ENCODE measurements around the gene PCYT1A. TPM values are rescaled to one million over a fixed set of nuclear protein-coding genes. Genes with fewer than 3 reads are reported as not detected.
"Not testable (repeated sequence)": the region's sequence is repeated elsewhere in the genome, so short reads cannot be mapped to it uniquely, and the experiment has no call there.

PCYT1A gene
- total RNA-seq, 1 experiment from 2014 or later = 63.7 TPM

- DNase-seq (ENCODE audit: low read depth in 1 of 2, low spot score in 2 of 2) = no peak
- Histone ChIP-seq H3K4me3 (no peak overlapping the region), H3K4me1 (replicated peaks) (peaks cover 26% of the 10 kb centered on the region)
Measured at GRCh38 chr3:196274585-196274984, 12.9 kb downstream of the PCYT1A start.

GRCh38 chr3:196273655-196274054 lies 13.9 kb downstream of the PCYT1A start:
- Histone ChIP-seq H3K9me3 (replicated peaks) (no peaks in the 10 kb centered on the region), H3K4me3 (no peak overlapping the region), H3K36me3 (peaks cover 48% of the 10 kb centered on the region), H3K27ac (no peak overlapping the region), H3K4me1 (replicated peaks) (peaks cover 20% of the 10 kb centered on the region), H3K27me3 (replicated peaks) (no peaks in the 10 kb centered on the region)
- no peak for DNase-seq (ENCODE audit: low read depth in 1 of 2, low spot score in 2 of 2)

More at GRCh38 chr3:196274585-196274984, 12.9 kb downstream of the PCYT1A start:
- H3K27me3 ChIP-seq (replicated peaks) = no peaks in the 10 kb centered on the region
- peaks cover 39% of the 10 kb centered on the region for H3K36me3 ChIP-seq
- H3K9me3 ChIP-seq (replicated peaks) = no peaks in the 10 kb centered on the region
- H3K27ac ChIP-seq = peak overlapping the region; percentile 3; the same call in 1 of the 2 replicates

DNA sequence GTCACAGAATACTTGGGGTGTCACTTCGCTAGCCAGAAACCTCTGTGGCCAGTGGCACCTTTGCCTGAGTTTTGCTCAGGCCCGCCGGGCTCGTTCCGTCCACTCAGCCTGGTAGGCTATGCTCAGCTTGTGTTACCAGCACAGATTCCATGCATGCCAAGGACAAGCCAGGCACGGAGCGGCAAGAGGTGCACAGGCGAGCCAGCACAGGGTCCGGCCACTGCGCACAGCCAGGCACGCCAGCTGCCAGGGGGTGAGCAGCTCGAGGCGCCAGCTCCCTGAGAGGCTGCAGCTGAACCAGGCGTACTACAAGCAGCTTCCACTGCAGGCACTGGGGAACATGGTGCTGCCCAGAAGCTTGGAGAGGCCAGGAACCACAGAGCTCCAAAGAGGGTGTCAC lies 14.7 kb downstream of the PCYT1A start:
- DNase-seq (ENCODE audit: low read depth in 1 of 2, low spot score in 2 of 2) = no peak
- Histone ChIP-seq H3K36me3 (peaks cover 50% of the 10 kb centered on the region), H3K27ac (no peak overlapping the region), H3K4me3 (no peak overlapping the region), H3K4me1 (replicated peaks) (peaks cover 22% of the 10 kb centered on the region), H3K27me3 (replicated peaks) (no peaks in the 10 kb centered on the region), H3K9me3 (replicated peaks) (no peaks in the 10 kb centered on the region)

GRCh38 chr3:196270499-196270898 lies 17.0 kb downstream of the PCYT1A start:
- no peak for DNase-seq (ENCODE audit: low read depth in 1 of 2, low spot score in 2 of 2)
- Histone ChIP-seq H3K4me3 (no peak overlapping the region), H3K36me3 (peaks cover 70% of the 10 kb centered on the region), H3K27me3 (replicated peaks) (no peaks in the 10 kb centered on the region), H3K4me1 (replicated peaks) (peaks cover 24% of the 10 kb centered on the region), H3K9me3 (replicated peaks) (no peaks in the 10 kb centered on the region), H3K27ac (no peak overlapping the region)

DNA sequence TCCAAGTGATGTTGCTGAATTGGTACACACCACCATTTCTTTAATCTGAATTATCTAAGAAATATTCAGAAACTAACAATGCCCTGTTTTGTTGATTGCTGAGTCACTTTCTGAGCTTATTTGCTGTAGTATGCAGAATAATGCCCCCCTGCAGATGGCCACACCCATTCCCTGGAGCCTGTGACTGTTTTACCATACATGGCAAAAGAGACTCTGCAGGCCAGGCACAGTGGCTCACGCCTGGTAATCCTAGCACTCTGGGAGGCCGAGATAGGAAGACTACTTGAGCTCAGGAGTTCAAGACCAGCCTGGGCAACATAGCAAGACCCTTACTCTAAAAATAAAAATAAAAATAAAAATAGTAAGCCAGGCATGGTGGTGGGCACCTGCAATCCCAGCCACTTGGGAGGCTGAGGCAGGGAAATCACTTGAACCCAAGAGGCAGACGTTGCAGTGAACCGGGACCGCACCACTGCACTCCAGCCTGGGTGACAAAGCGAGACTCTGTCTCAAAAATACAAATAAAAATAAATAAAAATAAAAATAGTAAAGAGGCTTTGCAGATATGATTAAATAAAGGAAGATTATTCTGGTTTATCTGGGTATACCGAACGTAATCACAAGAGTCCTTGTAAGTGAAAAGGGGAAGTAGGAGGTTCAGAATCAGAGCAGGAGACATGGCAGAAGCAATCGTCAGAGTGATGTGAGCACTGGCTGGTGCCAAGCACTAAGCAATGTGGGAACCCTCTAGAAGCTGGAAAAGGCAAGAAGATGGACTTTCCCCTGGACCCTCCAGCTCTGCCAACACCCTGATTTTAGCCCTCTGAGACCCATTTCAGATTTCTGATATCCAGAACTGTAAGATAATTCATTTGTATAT lies 19.0 kb downstream of the PCYT1A start:
- DNase-seq (ENCODE audit: low read depth in 1 of 2, low spot score in 2 of 2) = peak; percentile 72 to 92
- peaks cover 10% of the 10 kb centered on the region for H3K4me1 ChIP-seq (replicated peaks)
- H3K9me3 ChIP-seq (replicated peaks) = no peaks in the 10 kb centered on the region
- H3K4me3 ChIP-seq = no peak overlapping the region
- H3K27ac ChIP-seq = peak overlapping the region; percentile 64
- no peaks in the 10 kb centered on the region for H3K27me3 ChIP-seq (replicated peaks)
- peaks cover 68% of the 10 kb centered on the region for H3K36me3 ChIP-seq

DNA sequence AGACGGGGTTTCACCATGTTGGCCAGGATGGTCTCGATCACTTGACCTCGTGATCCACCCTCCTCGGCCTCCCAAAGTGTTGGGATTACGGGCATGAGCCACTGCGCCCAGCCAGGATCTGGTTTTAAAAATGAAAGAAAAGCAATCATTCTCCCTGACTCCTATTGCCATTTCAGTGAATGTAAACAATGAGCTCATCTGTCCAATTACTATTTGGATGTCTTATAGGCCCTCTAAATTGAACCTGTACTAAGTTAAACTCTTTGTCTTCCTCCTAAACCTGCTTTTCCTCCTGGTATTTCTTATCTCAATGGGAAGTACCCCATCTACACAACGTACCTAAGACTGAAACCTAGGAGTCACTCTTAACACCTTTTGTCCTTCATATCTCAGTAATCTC lies 23.7 kb downstream of the PCYT1A start:
- no peak for DNase-seq (ENCODE audit: low read depth in 1 of 2, low spot score in 2 of 2)
- Histone ChIP-seq H3K27me3 (replicated peaks) (no peaks in the 10 kb centered on the region), H3K4me1 (replicated peaks) (peaks cover 10% of the 10 kb centered on the region), H3K27ac (no peak overlapping the region), H3K36me3 (peaks cover 50% of the 10 kb centered on the region), H3K4me3 (no peak overlapping the region), H3K9me3 (replicated peaks) (no peaks in the 10 kb centered on the region)

GRCh38 chr3:196260784-196261183 lies 26.7 kb downstream of the PCYT1A start:
- DNase-seq (ENCODE audit: low read depth in 1 of 2, low spot score in 2 of 2) = no peak
- Histone ChIP-seq H3K9me3 (replicated peaks) (no peaks in the 10 kb centered on the region), H3K4me3 (no peak overlapping the region), H3K36me3 (peaks cover 39% of the 10 kb centered on the region), H3K27me3 (replicated peaks) (no peaks in the 10 kb centered on the region), H3K27ac (no peak overlapping the region), H3K4me1 (replicated peaks) (no peaks in the 10 kb centered on the region)

GRCh38 chr3:196255776-196256175 lies 31.8 kb downstream of the PCYT1A start:
- Histone ChIP-seq H3K4me3 (no peak overlapping the region), H3K27me3 (replicated peaks) (no peaks in the 10 kb centered on the region), H3K4me1 (replicated peaks) (no peaks in the 10 kb centered on the region), H3K27ac (no peak overlapping the region), H3K36me3 (peaks cover 40% of the 10 kb centered on the region), H3K9me3 (replicated peaks) (no peaks in the 10 kb centered on the region)
- DNase-seq (ENCODE audit: low read depth in 1 of 2, low spot score in 2 of 2) = no peak

- Histone ChIP-seq H3K27me3 (replicated peaks) (no peaks in the 10 kb centered on the region), H3K4me3 (no peak overlapping the region), H3K4me1 (replicated peaks) (no peaks in the 10 kb centered on the region), H3K36me3 (peaks cover 37% of the 10 kb centered on the region), H3K9me3 (replicated peaks) (no peaks in the 10 kb centered on the region), H3K27ac (no peak overlapping the region)
- no peak for DNase-seq (ENCODE audit: low read depth in 1 of 2, low spot score in 2 of 2)
Measured at GRCh38 chr3:196254376-196255283, 32.9 kb downstream of the PCYT1A start.

- H3K9me3 ChIP-seq (replicated peaks) = no peaks in the 10 kb centered on the region
- DNase-seq (ENCODE audit: low read depth in 1 of 2, low spot score in 2 of 2) = no peak
- no peaks in the 10 kb centered on the region for H3K27me3 ChIP-seq (replicated peaks)
- H3K36me3 ChIP-seq = peaks cover 49% of the 10 kb centered on the region
- H3K4me1 ChIP-seq (replicated peaks) = peaks cover 6% of the 10 kb centered on the region
- no peak overlapping the region for H3K27ac ChIP-seq
- no peak overlapping the region for H3K4me3 ChIP-seq
Measured at GRCh38 chr3:196251918-196252317, 35.6 kb downstream of the PCYT1A start.

GRCh38 chr3:196246612-196247308 lies 40.8 kb downstream of the PCYT1A start:
- no peaks in the 10 kb centered on the region for H3K9me3 ChIP-seq (replicated peaks)
- H3K27ac ChIP-seq = no peak overlapping the region
- H3K4me3 ChIP-seq = no peak overlapping the region
- H3K36me3 ChIP-seq = peaks cover 40% of the 10 kb centered on the region
- H3K4me1 ChIP-seq (replicated peaks) = peaks cover 6% of the 10 kb centered on the region
- H3K27me3 ChIP-seq (replicated peaks) = no peaks in the 10 kb centered on the region
- no peak for DNase-seq (ENCODE audit: low read depth in 1 of 2, low spot score in 2 of 2)

- H3K4me1 ChIP-seq (replicated peaks); H3K27ac ChIP-seq; H3K4me3 ChIP-seq; H3K27me3 ChIP-seq (replicated peaks); DNase-seq (ENCODE audit: low read depth in 1 of 2, low spot score in 2 of 2); H3K9me3 ChIP-seq (replicated peaks): not testable (repeated sequence)
- H3K36me3 ChIP-seq = peaks cover 51% of the 10 kb centered on the region
Measured at GRCh38 chr3:196244166-196244565, 43.4 kb downstream of the PCYT1A start.

DNA sequence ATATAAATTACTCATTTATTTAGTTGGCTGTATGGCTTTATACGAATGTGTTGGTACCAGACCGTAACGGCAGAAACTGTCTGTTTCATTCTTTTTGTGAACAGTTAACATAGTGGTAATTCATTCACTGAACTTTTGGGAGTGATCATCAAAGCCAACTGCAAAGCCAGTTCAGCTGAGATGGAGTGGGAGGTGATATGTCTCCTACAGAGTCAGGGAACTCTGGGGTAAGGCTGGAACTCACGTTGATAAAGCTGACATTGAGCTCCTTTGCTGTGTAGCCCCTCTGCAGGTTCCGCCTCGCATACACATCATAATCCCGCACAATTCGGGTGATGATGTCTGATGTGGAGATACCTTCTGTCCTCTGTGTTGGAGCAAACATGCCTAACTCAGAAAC lies 45.8 kb downstream of the PCYT1A start:
- Histone ChIP-seq H3K9me3 (replicated peaks) (no peaks in the 10 kb centered on the region), H3K27me3 (replicated peaks) (no peaks in the 10 kb centered on the region), H3K36me3 (peaks cover 59% of the 10 kb centered on the region), H3K4me3 (no peak overlapping the region), H3K4me1 (replicated peaks) (peaks cover 10% of the 10 kb centered on the region), H3K27ac (no peak overlapping the region)
- no peak for DNase-seq (ENCODE audit: low read depth in 1 of 2, low spot score in 2 of 2)

All from SJSA1 (cell line).